MG63 (cell line): ENCODE results near the gene NT5DC1. TPM values are rescaled to one million over a fixed set of nuclear protein-coding genes. Genes with fewer than 3 reads are reported as not detected.

Experiments used
- DNase-seq: peaks from one replicate; pipeline ENCODE4 v3.0.0-alpha.2; 2020
- H3K27me3 ChIP-seq: fragments of 250-450 bp; sonication (Bioruptor Pico); 2 replicates; pipeline ENCODE4 v1.5.1; 2020; ENCODE audit warnings: mild to moderate bottlenecking, moderate library complexity
- H3K36me3 ChIP-seq: fragments of 250-450 bp; sonication (Bioruptor Pico); 2 replicates; pipeline ENCODE4 v1.5.1; 2020; ENCODE audit warnings: mild to moderate bottlenecking, moderate library complexity
- H3K4me3 ChIP-seq: fragments of 250-450 bp; sonication (Bioruptor Pico); 2 replicates; pipeline ENCODE4 v1.5.1; 2020; ENCODE audit warnings: mild to moderate bottlenecking, moderate library complexity
- H3K9me3 ChIP-seq: fragments of 250-450 bp; sonication (Bioruptor Pico); 2 replicates; pipeline ENCODE4 v1.5.1; 2020; ENCODE audit warnings: mild to moderate bottlenecking, moderate library complexity
- total RNA-seq: library from RNA; depleted of rRNA; stranded (reverse); fragments of >200 nt; shearing (Covaris generic); gene quantifications from 2 replicates; pipeline ENCODE4 v1.2.3, GENCODE V29; 2014; ENCODE audit warnings: low replicate concordance

Gene NT5DC1
- total RNA-seq, 1 experiment from 2014 or later: 12.8 TPM

GRCh38 chr6:116156405-116157326 is 56.0 kb downstream of the NT5DC1 start:
- no peaks in the 10 kb centered on the region for H3K9me3 ChIP-seq
- H3K27me3 ChIP-seq: no peaks in the 10 kb centered on the region
- H3K4me3 ChIP-seq: no peak overlapping the region
- no peaks in the 10 kb centered on the region for H3K36me3 ChIP-seq
- no peak for DNase-seq

- no peak for DNase-seq
- no peak overlapping the region for H3K4me3 ChIP-seq
These were observed 56.7 kb downstream of the NT5DC1 start for GRCh38 chr6:116157391-116157790.

DNA sequence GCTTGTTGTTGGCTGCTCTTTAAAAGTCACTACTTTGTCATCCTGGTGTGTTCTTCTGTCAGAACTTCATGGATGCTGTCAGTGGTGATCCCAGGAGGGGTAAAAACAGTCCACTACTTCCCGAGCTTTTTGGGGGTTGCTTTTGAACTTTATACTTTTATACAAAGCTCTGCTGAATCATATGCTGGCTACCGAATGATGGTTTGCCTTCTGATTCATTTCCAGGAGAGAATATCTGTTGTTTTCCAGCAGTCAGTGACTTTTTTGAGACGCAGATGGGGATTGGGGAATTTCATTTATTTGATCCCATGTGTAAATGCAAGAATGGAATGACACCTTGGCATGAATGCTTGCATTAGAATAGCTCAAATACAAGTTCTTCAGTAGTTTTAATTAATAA is 58.0 kb downstream of the NT5DC1 start:
- H3K9me3 ChIP-seq: no peaks in the 10 kb centered on the region
- no peaks in the 10 kb centered on the region for H3K36me3 ChIP-seq
- no peaks in the 10 kb centered on the region for H3K27me3 ChIP-seq
- no peak for DNase-seq
- H3K4me3 ChIP-seq: no peak overlapping the region

More at GRCh38 chr6:116157391-116157790, 56.7 kb downstream of the NT5DC1 start:
- Histone ChIP-seq H3K27me3 (no peaks in the 10 kb centered on the region), H3K36me3 (no peaks in the 10 kb centered on the region), H3K9me3 (no peaks in the 10 kb centered on the region)

DNA sequence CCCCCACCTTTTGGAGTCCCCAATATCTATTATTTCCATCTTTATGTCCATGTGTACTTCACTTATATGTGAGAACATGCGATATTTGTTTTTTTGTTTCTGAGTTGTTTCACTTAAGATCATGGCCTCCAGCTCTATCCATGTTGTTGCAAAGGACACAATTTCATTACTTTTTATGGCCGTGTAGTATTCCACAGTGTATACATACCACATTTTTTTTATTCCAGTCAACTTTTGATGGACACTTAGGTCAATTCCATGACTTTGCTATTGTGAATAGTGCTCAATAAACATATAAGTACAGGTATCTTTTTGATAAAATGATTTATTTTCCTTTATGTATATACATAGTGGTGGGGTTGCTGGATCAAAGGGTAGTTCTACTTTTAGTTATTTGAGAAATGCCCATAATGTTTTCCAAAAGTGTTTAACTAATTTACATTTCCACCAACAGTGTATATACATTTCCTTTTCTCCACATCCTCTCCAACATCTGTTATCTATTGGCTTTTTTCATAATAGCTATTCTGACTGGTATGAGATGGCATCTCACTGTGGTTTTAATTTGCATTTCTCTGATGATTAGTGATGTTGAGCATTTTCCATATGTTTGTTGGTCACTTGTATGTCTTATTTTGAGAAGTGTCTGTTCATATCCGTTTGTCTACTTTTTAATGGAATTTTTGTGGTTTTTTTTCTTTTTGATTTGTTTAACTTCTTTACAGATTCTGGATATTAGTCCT is 59.3 kb downstream of the NT5DC1 start:
- no peaks in the 10 kb centered on the region for H3K27me3 ChIP-seq
- H3K9me3 ChIP-seq: peaks cover 3% of the 10 kb centered on the region; the same call in 1 of the 2 replicates
- DNase-seq: no peak
- H3K4me3 ChIP-seq: no peak overlapping the region
- H3K36me3 ChIP-seq: no peaks in the 10 kb centered on the region

DNA sequence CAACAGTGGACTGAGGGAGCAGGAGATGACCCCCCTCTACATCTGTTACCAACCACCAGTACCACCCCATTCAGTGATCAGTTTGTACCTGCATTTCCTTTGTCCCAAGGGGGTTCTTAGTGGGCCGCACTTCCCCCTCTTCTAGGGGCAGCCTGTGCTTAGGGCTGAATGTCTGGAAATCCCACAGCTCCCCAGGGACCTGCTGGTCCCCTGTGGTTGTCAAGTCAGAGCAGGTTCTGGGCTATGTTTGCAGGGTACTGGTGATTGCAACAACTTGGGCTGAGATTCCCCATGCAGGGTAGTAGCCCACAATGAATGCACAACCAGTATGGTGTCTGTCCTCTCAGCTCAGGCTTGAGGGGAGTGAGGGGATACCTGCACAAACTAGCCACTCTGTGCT is 64.9 kb downstream of the NT5DC1 start:
- Histone ChIP-seq H3K4me3 (no peak overlapping the region), H3K9me3 (peaks cover 4% of the 10 kb centered on the region; the same call in 1 of the 2 replicates), H3K27me3 (no peaks in the 10 kb centered on the region), H3K36me3 (no peaks in the 10 kb centered on the region)
- no peak for DNase-seq

GRCh38 chr6:116166369-116166768 is 65.7 kb downstream of the NT5DC1 start:
- Histone ChIP-seq H3K27me3 (no peaks in the 10 kb centered on the region), H3K36me3 (no peaks in the 10 kb centered on the region), H3K9me3 (peaks cover 4% of the 10 kb centered on the region; the same call in 1 of the 2 replicates), H3K4me3 (no peak overlapping the region)
- no peak for DNase-seq

- H3K9me3 ChIP-seq: peaks cover 4% of the 10 kb centered on the region; the same call in 1 of the 2 replicates
- no peak overlapping the region for H3K4me3 ChIP-seq
- H3K36me3 ChIP-seq: no peaks in the 10 kb centered on the region
- no peaks in the 10 kb centered on the region for H3K27me3 ChIP-seq
- DNase-seq: no peak
These were observed 67.5 kb downstream of the NT5DC1 start for GRCh38 chr6:116168148-116168547.

DNA sequence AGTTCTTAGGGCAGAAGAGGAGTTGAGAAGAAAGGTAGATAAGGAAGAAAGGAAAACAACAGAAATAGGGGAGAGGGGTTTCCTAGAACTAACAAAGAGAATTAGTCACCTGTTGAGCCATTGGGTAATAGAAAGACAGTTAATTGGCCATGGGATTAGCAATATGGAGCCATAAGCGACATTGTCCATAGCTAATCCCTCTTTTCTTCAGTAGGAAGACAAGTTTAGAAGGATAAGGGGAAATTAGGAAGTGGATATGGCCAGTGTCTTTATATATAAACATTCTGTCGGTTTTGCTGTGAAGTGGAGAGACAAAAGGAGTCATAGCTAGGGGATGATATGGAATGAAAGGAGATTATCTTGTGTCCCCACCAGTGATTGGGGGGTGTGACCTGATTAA is 69.2 kb downstream of the NT5DC1 start:
- no peak for DNase-seq
- H3K4me3 ChIP-seq: no peak overlapping the region
- H3K36me3 ChIP-seq: no peaks in the 10 kb centered on the region

GRCh38 chr6:116170358-116171057 is 69.9 kb downstream of the NT5DC1 start:
- no peaks in the 10 kb centered on the region for H3K27me3 ChIP-seq
- DNase-seq: no peak
- no peaks in the 10 kb centered on the region for H3K36me3 ChIP-seq
- no peak overlapping the region for H3K4me3 ChIP-seq
- H3K9me3 ChIP-seq: 0 out of 2 replicates have a peak, but pooled peaks cover 2% of the 10 kb centered on the region

More for the DNA sequence above, 69.2 kb downstream of the NT5DC1 start:
- H3K9me3 ChIP-seq: 0 out of 2 replicates have a peak, but pooled peaks cover 2% of the 10 kb centered on the region
- H3K27me3 ChIP-seq: no peaks in the 10 kb centered on the region

DNA sequence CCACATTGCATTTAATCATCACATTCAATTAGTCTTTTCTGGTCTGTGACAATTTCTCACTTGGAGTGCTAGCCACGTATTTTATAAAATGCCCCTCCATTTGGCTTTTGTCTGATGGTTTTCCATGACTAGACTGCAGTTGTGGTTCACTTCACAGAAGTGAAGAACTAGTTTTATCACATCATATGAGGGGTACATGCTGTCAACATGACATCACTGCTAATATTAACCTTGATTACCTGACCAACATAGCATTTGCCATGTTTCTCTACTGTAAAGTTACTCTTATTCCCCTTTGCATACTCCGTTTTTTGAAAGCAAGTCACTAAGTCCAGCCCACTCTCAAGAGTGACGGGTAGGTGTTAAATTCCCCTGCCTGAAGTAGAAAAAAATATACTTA is 73.3 kb downstream of the NT5DC1 start:
- H3K36me3 ChIP-seq: no peaks in the 10 kb centered on the region
- no peak overlapping the region for H3K4me3 ChIP-seq
- H3K9me3 ChIP-seq: no peaks in the 10 kb centered on the region
- no peaks in the 10 kb centered on the region for H3K27me3 ChIP-seq
- no peak for DNase-seq

DNA sequence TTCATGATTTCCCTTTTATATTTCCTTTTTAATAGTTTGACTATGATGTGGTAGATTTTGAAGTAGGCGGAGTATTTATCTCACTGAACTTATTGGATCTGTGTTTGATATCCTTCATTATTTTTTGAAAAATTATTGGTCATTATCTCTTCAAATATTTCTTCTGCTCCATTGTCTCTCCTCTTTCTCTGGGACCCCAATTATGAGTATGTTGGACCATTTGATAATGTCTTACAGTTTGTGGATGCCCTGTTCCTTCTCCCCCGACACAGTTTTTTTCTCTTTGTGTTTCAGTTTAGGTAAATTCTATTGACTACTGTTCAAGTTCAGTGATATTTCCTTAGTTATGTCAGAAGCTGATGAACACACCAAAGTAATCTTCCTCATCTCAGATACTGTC is 74.7 kb downstream of the NT5DC1 start:
- Histone ChIP-seq H3K9me3 (no peaks in the 10 kb centered on the region), H3K36me3 (no peaks in the 10 kb centered on the region), H3K4me3 (no peak overlapping the region), H3K27me3 (no peaks in the 10 kb centered on the region)
- DNase-seq: no peak

DNA sequence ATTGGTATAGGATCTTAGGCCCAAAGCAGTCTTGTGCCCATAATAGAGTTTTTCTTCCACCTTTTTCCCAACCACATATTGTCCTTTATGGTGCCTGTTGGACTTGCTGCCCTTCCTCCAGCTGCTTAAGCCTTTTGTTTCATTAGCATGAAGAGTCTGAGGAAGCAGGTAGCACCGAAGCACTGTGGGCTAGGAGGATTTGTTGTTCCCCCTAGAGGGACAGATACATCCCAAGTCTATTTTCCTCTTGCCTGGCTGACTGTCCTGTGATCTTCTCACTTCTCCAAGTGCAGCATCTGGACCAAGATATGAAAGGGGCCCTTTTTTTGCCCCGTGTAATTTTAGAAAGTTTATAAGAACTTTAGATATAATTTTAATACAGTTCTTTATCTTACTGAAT is 75.9 kb downstream of the NT5DC1 start:
- no peaks in the 10 kb centered on the region for H3K9me3 ChIP-seq
- no peak for DNase-seq
- no peak overlapping the region for H3K4me3 ChIP-seq
- H3K27me3 ChIP-seq: no peaks in the 10 kb centered on the region
- no peaks in the 10 kb centered on the region for H3K36me3 ChIP-seq

DNA sequence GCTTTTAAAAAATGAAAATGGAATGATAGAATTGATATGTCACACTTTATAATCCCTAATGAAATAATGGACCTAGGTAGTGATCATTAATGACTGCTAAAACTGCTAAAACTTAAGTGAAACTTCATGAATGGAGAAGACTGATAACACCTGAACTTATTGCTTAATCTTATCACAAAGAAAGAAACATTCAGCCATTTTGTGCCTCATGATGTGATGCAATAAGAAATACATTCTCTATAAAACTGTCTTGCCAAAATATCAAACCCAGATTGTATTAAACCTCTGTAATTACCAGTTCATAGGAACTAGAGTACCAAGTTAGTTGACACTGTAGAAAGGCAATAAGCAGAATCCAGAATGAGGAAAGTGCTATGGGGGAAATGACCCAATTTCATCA is 79.7 kb downstream of the NT5DC1 start:
- no peaks in the 10 kb centered on the region for H3K9me3 ChIP-seq
- H3K27me3 ChIP-seq: no peaks in the 10 kb centered on the region
- no peaks in the 10 kb centered on the region for H3K36me3 ChIP-seq
- no peak overlapping the region for H3K4me3 ChIP-seq
- DNase-seq: no peak

- Histone ChIP-seq H3K27me3 (no peaks in the 10 kb centered on the region), H3K9me3 (peaks cover 2% of the 10 kb centered on the region; the same call in 1 of the 2 replicates), H3K36me3 (no peaks in the 10 kb centered on the region), H3K4me3 (no peak overlapping the region)
- DNase-seq: no peak
These were observed 88.8 kb downstream of the NT5DC1 start for GRCh38 chr6:116189472-116189871.

- Histone ChIP-seq H3K36me3 (no peaks in the 10 kb centered on the region), H3K4me3 (no peak overlapping the region), H3K9me3 (peaks cover 2% of the 10 kb centered on the region; the same call in 1 of the 2 replicates), H3K27me3 (no peaks in the 10 kb centered on the region)
- peak; percentile 1 for DNase-seq
These were observed 89.9 kb downstream of the NT5DC1 start for GRCh38 chr6:116190550-116190949.

GRCh38 chr6:116191881-116192280 is 91.2 kb downstream of the NT5DC1 start:
- Histone ChIP-seq H3K27me3 (no peaks in the 10 kb centered on the region), H3K4me3 (no peak overlapping the region), H3K9me3 (no peaks in the 10 kb centered on the region), H3K36me3 (no peaks in the 10 kb centered on the region)
- no peak for DNase-seq

DNA sequence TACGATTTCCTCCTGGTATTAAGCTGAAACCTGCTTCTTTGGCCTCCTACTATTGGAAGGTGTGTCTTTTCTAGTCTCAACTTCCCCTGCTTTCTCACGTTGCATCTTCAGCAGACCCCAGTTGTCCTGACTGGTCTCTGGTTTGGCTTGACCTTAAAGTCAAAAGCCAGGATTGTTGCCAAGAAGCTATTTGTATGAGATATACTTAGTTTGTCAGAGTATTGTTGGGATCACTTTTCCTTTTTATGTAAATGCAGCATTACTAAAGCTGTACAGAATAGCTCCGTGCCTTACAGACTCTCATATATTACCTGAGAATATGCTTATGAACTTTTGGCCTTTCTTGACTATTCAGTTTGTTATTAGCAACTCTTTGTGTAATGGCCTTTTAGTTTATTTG is 92.1 kb downstream of the NT5DC1 start:
- H3K9me3 ChIP-seq: no peaks in the 10 kb centered on the region
- H3K36me3 ChIP-seq: no peaks in the 10 kb centered on the region
- H3K27me3 ChIP-seq: no peaks in the 10 kb centered on the region
- H3K4me3 ChIP-seq: no peak overlapping the region
- no peak for DNase-seq
